Testis (tissue), 3 donors: ENCODE results near the gene GNA14. TPM values are rescaled to one million over a fixed set of nuclear protein-coding genes. Genes with fewer than 3 reads are reported as not detected.

ENCODE experiments used
- DNase-seq: peaks from one replicate; pipeline ENCODE4 v3.0.0-alpha.2; 2019
- H3K27ac ChIP-seq, 2 donors: fragments of 200-600 bp; sonication (generic); one replicate each; pipeline ENCODE4 v1.5.1; 2019
- H3K27me3 ChIP-seq: fragments of 200-600 bp; sonication (generic); one replicate; pipeline ENCODE4 v1.5.1; 2019
- H3K36me3 ChIP-seq: fragments of 200-600 bp; sonication (generic); one replicate; pipeline ENCODE4 v1.5.1; 2017; ENCODE audit warnings: low read depth; ENCODE audit errors: missing control alignments
- H3K4me1 ChIP-seq: fragments of 200-600 bp; sonication (generic); one replicate; pipeline ENCODE4 v1.5.1; 2019
- H3K4me3 ChIP-seq, 2 donors: fragments of 200-600 bp; sonication (generic); one replicate each; pipeline ENCODE4 v1.5.1; 2017 to 2019
- H3K9me3 ChIP-seq: fragments of 200-600 bp; sonication (generic); one replicate; pipeline ENCODE4 v1.5.1; 2017
- POLR2A ChIP-seq: fragments of 450-650 bp; IDR thresholded peaks from one replicate; pipeline ENCODE4 v1.6.1; 2017; ENCODE audit warnings: antibody characterized with exemption, mild to moderate bottlenecking, moderate library complexity
- WGBS, 2 donors: methylation state at CpG; one replicate each; pipeline ENCODE4 v1.1.5; 2018; 5-methylcytosine and 5-hydroxymethylcytosine counted together
- intact Hi-C: fragments of 100-400 bp; cut with DNase I; formaldehyde crosslinking; loops from one replicate; pipeline ENCODE4 v1.15.1; 2023; ENCODE audit warnings: low total_unique reads
- polyA plus RNA-seq: library from polyadenylated mRNA; stranded (reverse); fragments of 350-450 nt; fragmentation: Illumina TruSeq; extraction: RNeasy Lipid Tissue Mini Kit (QIAGEN cat#74804); gene quantifications from one replicate; pipeline ENCODE4 v1.2.3, GENCODE V29; 2014; ENCODE audit warnings: low read depth, low replicate concordance; ENCODE audit not compliant: insufficient read depth
- total RNA-seq, 2 donors: library from RNA; depleted of rRNA; stranded (reverse); fragments of >200 nt; gene quantifications; one replicate each; pipeline ENCODE4 v1.2.3, GENCODE V29; 2016
- TF ChIP-seq, protein P1 (sequence below), 3 experiments: fragments of 450-650 bp in 2 of 3; fragments of 200-600 bp in 1 of 3; sonication (generic) in 1 of 3; IDR thresholded peaks; one replicate each; pipeline ENCODE4 v1.5.1; 2016 to 2019; ENCODE audit warnings: antibody characterized with exemption in 3 of 3, mild to moderate bottlenecking in 2 of 3, moderate library complexity in 1 of 3

The GNA14 gene
- total and polyA plus RNA-seq, 3 donors from 2014 or later: 3.1 to 4.4 (median 4.3) TPM

DNA sequence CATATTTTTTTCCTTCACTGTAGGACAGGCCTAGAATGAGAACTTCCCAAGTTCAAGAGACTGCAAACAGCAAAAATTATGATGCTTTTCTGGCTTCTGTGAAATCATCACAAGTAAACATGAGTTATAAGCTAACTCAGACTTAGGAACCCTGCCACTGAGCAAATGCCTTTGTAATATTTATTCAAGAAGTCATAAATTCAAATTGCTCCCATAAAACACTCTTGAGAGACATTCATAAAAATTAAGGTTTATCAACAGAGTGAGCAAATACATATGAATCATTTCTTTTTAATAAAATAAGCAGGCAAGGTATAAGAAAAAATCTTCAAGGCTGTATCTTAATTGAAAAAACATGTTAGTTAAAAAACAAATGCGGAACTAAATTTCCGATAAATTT, 124.2 kb downstream of the GNA14 start:
- TF ChIP-seq, protein P1, sequence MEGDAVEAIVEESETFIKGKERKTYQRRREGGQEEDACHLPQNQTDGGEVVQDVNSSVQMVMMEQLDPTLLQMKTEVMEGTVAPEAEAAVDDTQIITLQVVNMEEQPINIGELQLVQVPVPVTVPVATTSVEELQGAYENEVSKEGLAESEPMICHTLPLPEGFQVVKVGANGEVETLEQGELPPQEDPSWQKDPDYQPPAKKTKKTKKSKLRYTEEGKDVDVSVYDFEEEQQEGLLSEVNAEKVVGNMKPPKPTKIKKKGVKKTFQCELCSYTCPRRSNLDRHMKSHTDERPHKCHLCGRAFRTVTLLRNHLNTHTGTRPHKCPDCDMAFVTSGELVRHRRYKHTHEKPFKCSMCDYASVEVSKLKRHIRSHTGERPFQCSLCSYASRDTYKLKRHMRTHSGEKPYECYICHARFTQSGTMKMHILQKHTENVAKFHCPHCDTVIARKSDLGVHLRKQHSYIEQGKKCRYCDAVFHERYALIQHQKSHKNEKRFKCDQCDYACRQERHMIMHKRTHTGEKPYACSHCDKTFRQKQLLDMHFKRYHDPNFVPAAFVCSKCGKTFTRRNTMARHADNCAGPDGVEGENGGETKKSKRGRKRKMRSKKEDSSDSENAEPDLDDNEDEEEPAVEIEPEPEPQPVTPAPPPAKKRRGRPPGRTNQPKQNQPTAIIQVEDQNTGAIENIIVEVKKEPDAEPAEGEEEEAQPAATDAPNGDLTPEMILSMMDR (IDR thresholded peaks at IDR 0.05): no peak
- H3K9me3 ChIP-seq: no peaks in the 10 kb centered on the region
- H3K27ac ChIP-seq: no peak overlapping the region
- H3K4me1 ChIP-seq: peaks cover 11% of the 10 kb centered on the region
- H3K36me3 ChIP-seq: no peaks in the 10 kb centered on the region
- H3K27me3 ChIP-seq: no peaks in the 10 kb centered on the region
- DNase-seq: no peak
- 66 to 76% methylated on average over 2 of the region's 2 CpGs for whole genome bisulfite sequencing, 2 donors
- H3K4me3 ChIP-seq: no peak overlapping the region
- intact Hi-C loops: no loop called here

DNA sequence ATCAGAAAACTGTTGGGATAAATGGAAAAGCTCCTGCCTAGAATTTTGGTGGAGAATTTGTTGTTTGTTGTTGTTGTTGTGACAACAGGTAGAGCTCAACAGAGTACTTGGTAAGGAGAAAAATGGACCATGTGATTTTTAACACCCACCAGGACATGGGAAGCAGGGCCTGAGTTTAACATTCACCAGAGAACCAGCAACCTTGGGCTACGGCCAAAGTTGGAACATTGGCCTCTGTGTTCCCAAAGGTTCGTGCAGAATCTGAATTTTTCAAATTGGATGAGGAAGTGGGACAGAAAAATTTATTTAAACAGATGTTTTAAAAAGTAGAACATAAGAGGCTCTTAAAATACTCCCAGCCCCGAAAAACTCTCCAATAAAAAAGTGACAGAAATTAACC, 127.0 kb downstream of the GNA14 start:
- peak; percentile 70 for DNase-seq
- Histone ChIP-seq H3K27ac (peak overlapping the region in 1 of 2 donors; percentile 37), H3K36me3 (no peaks in the 10 kb centered on the region), H3K9me3 (no peaks in the 10 kb centered on the region), H3K4me3 (no peak overlapping the region), H3K4me1 (peaks cover 11% of the 10 kb centered on the region), H3K27me3 (no peaks in the 10 kb centered on the region)
- TF ChIP-seq, protein P1 (IDR thresholded peaks at IDR 0.05): no peak
- TF ChIP-seq POLR2A: no peak
- intact Hi-C loops: no loop called here
- 33 to 43% methylated on average over 3 of the region's 3 CpGs for WGBS, 2 donors

DNA sequence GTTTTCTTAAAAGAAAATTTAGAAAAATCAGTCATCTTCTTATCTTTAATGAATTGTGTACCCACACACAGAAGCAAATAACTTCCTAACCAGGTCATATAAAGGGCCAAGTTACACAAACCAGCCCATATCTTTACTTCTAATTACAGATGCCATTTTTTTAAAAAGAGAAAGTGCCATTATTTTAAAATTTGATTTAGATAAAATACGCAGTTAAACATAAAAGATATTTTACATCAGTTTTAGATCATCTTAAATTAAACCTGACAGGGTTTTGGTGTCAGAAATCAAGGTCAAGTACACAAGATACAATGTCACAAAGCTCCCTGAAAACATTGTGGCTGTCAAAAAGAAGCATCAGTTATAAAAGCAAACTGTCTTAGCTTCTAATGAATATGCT, 129.4 kb downstream of the GNA14 start:
- H3K4me1 ChIP-seq: peaks cover 18% of the 10 kb centered on the region

DNA sequence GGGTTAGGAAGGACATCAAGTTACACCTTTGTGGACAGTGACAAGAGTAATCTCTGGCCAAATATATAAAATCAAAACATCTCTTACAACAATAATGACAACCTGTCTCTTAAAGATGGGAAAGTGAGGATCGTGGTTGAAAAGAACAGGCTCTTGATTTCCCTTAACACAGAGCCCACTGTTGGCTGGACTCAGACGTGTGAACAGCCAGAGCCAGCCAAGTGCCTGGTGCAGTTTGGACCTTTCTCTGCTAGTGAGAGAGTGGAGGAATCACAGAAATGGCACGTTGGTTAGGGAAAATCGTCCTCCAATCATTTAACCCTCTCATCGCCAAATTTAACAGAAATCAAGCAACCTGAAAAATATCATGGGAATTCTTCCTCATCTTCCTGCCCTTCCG, 131.3 kb downstream of the GNA14 start:
- Histone ChIP-seq H3K36me3 (no peaks in the 10 kb centered on the region), H3K27me3 (no peaks in the 10 kb centered on the region), H3K4me1 (peaks cover 25% of the 10 kb centered on the region), H3K4me3 (no peak overlapping the region), H3K27ac (no peak overlapping the region), H3K9me3 (no peaks in the 10 kb centered on the region)
- DNase-seq: no peak
- TF ChIP-seq, protein P1 (IDR thresholded peaks at IDR 0.05): no peak
- TF ChIP-seq POLR2A: no peak
- intact Hi-C loops: no loop called here
- WGBS, 2 donors: 55 to 70% methylated on average over 6 of the region's 6 CpGs

More for the DNA sequence above, 129.4 kb downstream of the GNA14 start:
- H3K9me3 ChIP-seq: no peaks in the 10 kb centered on the region
- DNase-seq: no peak
- intact Hi-C loops: no loop called here
- TF ChIP-seq, protein P1 (IDR thresholded peaks at IDR 0.05): no peak
- TF ChIP-seq POLR2A: no peak
- no peaks in the 10 kb centered on the region for H3K36me3 ChIP-seq
- WGBS, 2 donors: 73 to 79% methylated on average over 1 of the region's 1 CpG
- H3K4me3 ChIP-seq: no peak overlapping the region
- no peaks in the 10 kb centered on the region for H3K27me3 ChIP-seq
- H3K27ac ChIP-seq: no peak overlapping the region

DNA sequence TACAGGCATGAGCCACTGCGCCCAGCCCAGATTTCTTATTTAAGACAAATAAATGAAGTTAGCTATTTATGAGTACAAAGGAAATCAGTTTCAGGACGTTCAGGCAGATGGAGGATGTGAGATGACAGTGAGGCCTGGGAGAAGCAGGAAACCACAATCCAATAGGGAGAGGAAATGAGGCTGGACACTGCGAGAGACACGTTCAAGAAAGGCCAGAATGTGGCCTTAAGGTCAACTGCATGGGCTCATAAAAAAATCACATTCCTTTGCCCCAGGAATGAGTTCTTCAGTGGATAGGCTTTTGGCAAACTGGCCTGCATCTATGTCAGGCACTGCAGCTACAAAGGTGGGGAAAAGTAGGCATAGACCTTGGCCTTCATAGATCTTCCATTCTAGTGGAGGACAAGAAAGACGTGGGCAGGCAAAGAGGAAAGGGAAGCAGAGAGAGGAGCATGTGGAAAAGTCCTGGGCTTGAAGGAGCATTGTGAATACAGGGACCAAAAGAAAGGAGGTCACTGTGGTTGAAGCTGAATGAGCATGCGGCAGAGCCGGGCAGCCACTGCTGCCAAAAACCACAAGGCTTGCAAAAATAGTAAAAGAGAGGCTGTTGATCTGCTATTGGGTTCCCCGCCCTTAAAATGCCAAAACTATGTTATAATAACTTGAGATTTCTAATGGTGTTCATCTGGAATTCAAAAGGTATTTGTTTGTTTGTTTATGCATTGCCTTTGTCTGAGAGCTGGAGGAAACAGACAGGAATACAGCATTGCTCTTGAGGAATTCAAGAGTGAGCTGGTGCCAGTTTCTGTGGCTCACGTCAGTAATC, 133.0 kb downstream of the GNA14 start:
- H3K9me3 ChIP-seq: no peaks in the 10 kb centered on the region
- H3K36me3 ChIP-seq: no peaks in the 10 kb centered on the region
- H3K27me3 ChIP-seq: no peaks in the 10 kb centered on the region
- WGBS, 2 donors: 41 to 56% methylated on average over 9 of the region's 9 CpGs
- peaks cover 14% of the 10 kb centered on the region for H3K4me1 ChIP-seq
- H3K4me3 ChIP-seq: no peak overlapping the region
- TF ChIP-seq, protein P1 (IDR thresholded peaks at IDR 0.05): no peak
- no peak for TF ChIP-seq POLR2A
- intact Hi-C loops: no loop called here
- peak overlapping the region in 1 of 2 donors; percentile 10 for H3K27ac ChIP-seq
- no peak for DNase-seq
